GM12801 (cell line): ENCODE data around the gene PNMA5.

Experiments used
- CTCF ChIP-seq: IDR thresholded peaks from one replicate; pipeline ENCODE4 v1.5.1; 2011; ENCODE audit warnings: control low read depth; ENCODE audit not compliant: insufficient read length; ENCODE audit errors: extremely low read depth

Gene PNMA5

DNA sequence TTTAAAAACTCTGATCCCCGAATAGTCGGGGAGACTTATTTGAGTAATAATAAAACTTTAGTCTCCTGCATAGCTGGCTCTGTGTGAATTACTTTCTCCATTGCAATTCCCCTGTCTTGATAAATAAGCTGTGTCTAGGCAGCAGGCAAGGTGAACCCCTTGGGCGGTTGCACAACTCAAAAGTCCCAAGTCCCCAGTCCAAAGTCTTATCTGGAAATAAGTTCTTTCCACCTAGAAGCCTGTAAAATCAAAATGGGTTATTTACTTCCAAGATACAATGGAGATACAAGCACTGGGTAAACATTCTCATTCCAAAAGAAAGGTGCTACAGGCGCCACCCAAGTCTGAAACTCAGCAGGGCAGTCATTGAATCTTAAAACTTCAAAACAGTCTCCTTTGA lies 10.1 kb upstream of the PNMA5 start:
- TF ChIP-seq CTCF = no peak

DNA sequence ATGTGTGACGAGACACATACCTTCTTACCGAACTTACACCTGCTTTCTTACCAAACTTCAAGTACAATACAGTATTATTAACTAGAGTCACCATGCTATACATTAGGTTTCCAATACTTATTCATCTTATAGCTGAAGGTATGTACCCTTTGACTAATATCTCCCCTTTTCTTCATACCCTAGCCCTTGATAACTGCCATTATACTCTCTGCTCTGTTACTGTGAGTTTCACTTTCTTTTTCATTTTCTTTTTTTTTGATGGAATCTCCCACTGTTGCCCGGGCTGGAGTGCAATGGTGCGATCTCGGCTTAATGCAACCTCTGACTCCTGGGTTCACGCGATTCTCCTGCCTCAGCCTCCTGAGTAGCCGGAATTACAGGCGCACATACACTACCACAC lies 3.4 kb upstream of the PNMA5 start:
- TF ChIP-seq CTCF = no peak

DNA sequence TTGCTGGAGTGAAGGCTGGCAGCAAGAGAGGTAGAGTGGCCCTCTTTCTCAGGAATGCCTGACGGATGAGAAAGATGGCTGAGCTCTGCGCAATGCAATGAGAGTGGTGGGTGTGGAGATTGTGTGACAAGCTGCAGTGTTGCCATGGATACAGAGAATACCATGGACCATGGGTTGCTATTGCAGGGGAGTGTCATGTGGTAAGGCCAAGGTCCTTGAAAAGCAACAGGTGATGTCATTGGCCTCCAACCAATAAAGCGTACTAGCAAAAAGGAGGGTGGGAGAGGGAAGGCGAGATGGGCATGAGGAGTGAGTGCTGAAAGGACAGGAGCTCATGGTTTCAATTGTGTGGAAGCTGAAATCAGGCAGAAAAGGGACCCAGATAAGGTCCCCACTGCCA lies 1.8 kb downstream of the PNMA5 start:
- TF ChIP-seq CTCF = no peak

DNA sequence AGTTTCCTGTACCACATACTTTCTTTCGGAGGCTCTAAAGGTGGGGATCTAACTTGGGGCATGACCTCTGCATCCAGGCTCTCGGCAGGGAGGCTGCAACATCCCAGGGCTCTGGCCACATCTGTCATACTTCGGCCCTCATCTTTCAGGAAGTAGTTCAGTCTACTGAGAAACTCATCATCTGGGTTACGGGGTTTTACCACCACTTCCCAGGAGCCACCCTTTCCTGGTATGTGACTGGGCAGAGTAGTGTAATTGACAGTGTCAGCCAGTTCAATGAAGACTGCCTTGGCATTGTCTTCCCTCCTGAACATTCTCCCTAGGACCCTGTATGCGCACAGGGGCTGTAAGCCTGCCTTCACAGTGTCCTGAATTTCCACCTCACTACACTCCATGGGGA lies 2.8 kb downstream of the PNMA5 start:
- no peak for TF ChIP-seq CTCF

GRCh38 chrX:152989292-152989658 lies 4.6 kb downstream of the PNMA5 start:
- no peak for TF ChIP-seq CTCF

- TF ChIP-seq CTCF = no peak
These were observed 5.2 kb downstream of the PNMA5 start for GRCh38 chrX:152988536-152989291.

DNA sequence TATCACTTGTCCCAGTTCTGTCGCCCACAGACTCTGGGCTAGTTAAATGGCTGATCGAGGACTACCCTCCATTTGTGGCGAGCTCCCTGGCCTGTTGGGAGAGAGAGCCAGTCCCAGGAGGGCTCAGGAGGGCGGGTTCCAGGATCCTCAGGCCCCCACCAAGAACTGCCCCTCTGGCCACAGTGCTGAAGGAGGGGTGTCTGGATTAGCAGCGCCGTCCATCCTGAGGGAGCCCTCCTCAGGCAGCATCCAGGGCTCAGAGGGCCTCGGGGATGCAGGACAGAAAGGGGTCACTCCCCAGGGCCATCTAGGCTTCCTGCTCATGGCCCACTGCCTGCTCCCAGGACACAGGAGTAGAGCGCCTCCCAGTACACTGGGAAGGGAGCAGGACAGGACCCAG lies 6.1 kb downstream of the PNMA5 start:
- no peak for TF ChIP-seq CTCF
